NCI-H226 (cell line): ENCODE data around the gene PACS1.
"Not testable (repeated sequence)": the region's sequence is repeated elsewhere in the genome, so short reads cannot be mapped to it uniquely, and the experiment has no call there.

Experiments
- DNase-seq: peaks from one replicate; pipeline ENCODE4 v3.0.0-alpha.2; 2015

The PACS1 gene

GRCh38 chr11:66077927-66078326 is 7.9 kb downstream of the PACS1 start:
- no peak for DNase-seq

GRCh38 chr11:66078949-66079348 is 8.9 kb downstream of the PACS1 start:
- DNase-seq, result not testable (repeated sequence)

DNA sequence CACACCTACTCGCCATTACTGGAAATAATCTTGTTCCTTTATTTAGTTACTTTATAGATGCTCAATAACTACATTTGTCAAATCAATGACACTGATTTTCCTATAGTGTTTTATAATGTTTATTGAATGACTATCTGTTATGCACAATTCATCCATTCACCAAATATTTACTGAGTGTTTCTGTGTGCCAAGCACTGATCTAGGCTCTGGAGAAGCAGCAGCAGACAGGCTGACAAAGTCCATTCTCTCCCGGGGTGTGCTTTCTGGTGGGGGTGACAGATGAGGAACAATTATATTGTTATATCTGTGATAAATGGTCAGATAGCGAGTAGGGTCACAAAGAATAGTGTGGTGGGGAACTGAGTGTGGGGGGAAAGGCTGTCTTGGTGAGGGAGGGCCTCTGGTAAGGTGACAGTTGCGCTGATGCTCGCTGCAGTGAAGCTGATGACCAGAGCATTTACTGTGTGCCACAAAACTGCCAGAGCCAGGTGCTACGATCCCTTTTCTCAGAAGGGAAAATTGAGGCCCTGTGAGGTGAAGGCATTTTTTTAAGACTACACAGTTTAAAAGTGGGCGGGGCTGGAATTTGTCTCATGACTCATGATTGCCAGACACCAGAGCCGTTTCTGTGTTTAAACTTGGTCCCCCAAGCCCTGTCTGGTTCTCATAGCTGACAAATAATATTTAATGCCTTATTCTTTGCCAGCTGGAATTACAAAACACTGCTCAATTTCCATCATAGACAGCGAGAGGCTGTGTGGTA is 10.2 kb downstream of the PACS1 start:
- DNase-seq, result peak; percentile 57

DNA sequence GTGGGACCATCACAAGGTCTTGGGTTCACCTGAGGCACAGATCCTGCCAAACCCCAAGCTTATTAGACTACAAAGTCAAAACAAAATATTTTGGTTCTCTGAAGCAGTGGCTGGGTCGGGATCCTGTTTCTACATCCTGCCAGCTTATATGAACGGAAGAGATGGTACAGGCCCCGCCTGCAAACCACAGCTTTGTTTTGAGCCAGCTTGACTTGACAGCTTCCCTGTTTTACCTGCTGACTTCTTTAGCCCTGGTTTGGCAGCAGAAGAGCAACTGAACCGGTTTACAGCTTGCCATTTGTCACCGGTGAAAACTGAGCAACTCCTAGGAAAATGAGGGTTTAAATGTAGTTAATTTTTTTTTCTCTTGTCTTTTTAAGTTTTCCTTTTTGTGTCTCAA is 11.4 kb downstream of the PACS1 start:
- DNase-seq, result peak; percentile 48

DNA sequence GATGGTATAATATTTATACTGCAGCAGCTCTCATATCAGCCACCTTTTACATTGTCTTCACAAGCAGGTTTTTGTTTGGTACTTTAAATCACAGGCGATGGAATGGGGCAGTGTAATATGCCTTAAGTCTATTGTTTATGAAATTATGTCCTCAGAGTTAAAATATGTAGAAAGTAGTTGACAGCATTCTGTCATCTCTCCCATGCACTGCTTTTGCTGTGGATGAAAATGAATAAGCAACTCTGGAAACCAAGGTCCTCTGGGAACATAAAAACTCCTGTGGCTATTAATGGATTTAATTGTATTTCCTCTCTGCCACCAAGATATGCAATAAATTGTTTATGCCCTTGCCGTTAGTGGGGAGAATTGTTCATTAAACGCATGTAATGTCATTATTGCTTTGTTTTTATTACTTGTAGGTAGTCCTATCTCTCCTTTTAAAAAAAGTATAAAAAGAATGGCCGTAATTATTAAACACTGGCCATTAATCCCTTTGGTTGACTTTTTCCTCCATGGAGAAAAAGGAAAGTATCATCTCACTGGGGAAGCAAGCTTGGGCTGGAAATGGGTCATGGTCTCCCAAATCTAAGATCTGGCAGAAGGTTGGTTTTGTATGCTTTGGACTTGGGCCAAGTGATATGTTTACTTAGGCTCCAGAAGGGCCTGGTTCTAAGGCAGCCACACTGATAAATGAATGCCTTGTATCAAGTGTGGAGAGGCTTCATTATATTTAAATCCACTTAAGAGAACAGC is 13.1 kb downstream of the PACS1 start:
- DNase-seq, result no peak

GRCh38 chr11:66083767-66084166 is 13.7 kb downstream of the PACS1 start:
- no peak for DNase-seq

DNA sequence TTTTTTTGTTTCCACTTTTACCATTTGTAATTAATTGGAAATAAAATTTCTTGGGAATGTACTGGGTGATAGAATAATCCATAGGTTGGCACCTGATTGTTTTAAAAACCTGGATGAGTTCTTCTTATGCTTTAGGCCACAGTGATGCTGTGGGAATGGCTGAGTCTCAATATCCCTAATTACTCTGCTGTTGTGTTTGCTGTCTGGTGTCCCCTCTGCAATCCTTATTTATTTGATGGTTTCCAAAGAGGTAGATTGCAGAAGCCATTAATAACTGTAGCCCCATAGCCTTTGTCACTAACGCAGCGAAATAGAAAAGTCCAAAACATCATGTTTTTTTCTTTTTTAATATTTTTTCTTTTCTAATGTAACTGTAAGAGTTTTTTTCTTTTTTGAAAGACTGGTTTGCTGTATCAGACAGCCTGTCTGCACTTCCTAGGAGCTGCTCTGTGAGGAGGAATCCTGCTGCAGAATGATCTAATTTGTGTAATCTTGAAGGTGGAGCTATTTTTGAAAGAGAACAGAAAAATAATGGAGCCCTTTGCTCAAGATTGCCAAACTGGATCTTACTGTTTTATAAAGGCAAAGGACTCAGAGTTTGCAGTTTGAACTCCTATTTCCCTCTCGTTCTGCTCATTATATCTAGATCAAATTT is 14.9 kb downstream of the PACS1 start:
- no peak for DNase-seq

DNA sequence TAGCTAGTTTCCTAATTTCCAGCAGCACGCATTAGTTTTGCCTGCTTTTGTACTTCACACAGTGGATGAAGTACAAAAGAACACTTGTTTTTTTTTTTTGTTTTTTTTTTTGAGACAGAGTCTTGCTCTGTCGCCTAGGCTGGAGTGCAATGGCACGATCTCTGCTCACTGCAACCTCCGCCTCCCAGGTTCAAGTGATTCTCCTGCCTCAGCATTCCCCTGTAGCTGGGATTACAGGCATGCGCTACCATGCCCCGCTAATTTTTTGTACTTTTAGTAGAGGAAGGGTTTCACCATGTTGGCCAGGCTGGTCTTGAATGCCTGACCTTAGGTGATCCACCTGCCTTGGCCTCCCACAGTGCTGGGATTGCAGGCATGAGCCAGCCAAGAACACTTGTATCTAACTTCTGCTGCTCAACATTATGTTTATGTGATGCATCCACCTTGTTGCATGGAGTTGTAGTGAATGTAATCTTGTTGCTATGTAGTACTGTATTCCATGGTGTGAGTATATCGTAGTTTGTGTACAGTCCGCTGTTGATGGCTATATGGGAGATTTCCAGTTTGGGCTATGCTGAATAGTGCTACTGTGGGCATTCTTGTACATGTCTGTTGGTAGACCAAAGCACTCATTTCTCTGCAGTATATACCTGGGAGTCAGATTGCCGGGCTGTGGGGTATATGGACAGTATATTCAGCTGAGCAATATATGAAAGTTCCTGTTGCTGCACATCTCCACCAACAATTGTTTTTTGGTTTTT is 17.3 kb downstream of the PACS1 start:
- no peak for DNase-seq

DNA sequence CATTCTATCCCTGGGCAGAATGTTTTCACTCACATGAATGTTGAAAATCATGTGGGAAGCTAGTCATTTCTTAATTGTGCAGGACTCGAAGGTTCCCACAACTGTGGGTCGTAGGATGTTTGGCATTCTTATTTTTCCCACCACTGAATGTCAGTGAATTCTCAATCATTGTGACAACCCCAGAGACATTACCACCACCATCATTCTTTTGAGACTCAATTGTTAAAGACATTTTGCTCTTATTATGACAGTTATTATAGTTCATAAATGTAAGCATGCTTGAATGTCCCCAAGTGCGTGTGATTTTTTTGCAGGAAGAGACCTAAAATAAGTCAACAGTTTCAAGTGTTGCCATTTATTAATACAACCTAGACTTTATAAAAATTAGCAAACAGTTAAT is 19.0 kb downstream of the PACS1 start:
- no peak for DNase-seq

- no peak for DNase-seq
These were observed 20.2 kb downstream of the PACS1 start for GRCh38 chr11:66090288-66090687.

- DNase-seq, result not testable (repeated sequence)
These were observed 22.1 kb downstream of the PACS1 start for GRCh38 chr11:66092125-66092524.

DNA sequence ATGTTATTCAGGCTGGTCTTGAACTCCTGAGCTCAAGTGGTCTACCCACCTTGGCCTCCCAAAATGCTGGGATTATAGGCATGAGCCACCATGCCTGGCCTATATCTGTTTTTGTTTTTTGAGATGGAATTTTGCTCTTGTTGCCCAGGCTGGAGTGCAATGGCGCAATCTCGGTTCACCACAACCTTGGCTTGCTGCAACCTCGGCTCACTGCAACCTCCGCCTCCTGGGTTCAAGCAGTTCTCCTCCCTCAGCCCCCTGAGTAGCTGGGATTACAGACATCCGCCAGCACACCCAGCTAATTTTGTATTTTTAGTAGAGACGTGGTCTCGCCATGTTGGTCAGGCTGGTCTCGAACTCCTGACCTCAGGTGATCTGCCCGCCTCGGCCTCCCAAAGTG is 29.7 kb downstream of the PACS1 start:
- DNase-seq, result not testable (repeated sequence)

DNA sequence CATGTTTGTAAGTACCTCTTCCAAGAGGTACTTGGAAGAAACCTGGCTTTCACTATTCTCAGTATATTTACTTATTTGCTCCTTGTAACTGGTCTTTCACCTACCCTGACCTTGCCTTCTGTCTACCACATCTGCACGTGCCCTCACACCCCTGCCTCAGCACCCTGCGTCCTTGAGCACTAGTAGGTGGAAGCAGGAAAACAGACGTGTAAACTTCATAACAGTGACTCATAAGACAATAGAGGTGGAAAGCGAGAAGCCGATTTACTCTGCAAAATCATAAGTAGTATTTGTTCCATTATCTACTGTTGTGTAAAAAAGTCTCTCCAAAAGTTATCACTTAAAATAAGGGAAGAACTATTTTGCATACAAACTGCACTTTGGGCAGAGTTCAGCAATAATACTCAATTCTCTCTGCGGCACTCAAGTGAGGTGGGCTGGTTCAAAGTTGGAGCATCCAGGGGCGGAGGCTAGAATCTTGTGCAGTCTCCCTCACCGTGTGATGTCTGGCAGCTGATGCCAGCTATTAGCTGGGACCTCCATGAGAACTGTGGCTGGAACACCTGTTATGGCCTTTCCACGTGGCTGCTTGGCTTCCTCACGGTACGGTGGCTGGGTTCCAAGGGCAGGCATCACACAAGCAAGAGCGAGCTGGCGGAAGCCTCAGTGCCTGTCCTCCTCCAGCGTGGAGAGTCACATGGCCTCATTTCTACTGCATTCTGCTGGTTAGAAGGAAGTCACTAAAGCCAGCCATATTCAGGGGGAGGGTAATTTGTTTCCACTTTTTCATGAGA is 30.4 kb downstream of the PACS1 start:
- no peak for DNase-seq

DNA sequence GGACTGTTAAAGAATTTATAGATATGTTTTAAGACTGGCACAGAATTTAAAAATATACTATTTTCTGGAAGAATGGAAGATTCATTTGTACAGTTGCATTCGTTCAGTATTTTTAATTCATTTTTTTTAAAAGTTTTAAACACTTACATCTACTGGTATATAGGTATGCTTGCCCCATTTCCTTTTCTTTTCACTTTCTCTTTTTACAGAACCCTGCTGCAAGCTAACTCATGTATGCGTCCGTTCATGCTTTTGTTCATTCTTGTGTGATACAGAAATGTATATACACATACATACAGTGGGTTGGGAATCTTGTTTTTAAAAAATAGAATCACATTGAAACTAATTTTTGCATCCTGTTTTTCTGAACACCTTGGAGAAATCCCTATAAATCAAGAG is 31.0 kb downstream of the PACS1 start:
- no peak for DNase-seq

- no peak for DNase-seq
These were observed 34.1 kb downstream of the PACS1 start for GRCh38 chr11:66104057-66104638.

DNA sequence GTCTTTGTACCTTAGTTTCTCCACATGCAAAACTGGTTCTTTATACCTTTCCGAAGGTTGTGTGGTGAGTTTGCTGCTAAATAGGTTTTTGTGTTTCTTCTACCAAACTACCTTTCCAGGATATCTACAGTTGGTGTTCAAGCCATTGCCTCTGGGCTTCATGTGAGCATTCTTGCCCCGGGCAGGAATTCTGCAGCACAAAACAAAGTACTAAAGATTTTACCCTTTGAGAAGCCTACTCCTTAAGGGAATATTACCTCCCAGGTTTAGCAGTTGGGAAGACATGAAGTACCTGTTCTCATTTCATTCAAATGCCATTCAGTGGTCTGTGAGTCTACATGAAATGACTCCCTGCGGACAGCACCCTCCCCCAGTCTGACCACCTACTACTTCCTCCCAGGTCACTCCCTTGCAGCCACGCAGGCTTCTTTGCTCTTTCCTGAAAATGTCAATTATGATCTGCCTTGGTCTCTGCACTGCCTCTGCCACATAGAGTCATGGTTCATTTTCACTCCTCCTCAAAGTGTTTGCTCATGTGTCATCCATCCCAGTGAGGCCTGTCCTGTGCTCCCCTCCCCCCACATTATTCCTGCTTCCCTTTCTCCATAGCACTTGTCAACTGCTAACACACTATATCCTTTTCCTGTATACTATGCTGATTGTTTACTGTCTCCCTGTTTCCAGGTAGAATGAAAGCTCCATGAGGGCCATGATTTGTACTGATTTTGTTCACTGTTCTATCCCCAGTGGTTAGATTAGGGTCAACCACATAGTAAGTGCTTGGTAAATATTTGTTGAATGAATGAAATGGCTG is 36.9 kb downstream of the PACS1 start:
- DNase-seq, result peak; percentile 66

GRCh38 chr11:66107600-66108510 is 37.8 kb downstream of the PACS1 start:
- DNase-seq, result no peak

DNA sequence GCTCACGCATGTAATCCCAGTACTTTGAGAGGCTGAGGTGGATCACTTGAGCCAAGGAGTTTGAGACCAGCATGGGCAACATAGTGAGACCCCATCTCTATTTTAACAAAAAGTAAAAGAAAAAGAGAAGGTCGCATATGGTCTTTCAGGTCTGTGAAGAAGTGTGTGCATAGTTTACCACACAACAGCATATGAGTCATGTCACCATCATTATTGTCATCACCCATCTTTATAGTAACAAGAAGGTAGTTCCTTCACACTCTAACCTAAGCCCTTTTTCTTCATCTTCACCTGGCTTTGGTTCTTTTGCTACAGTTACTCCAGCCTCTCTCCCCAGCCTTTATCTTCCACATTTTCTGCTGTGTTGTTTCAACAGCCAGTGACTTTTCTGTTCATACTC is 39.2 kb downstream of the PACS1 start:
- DNase-seq, result no peak

DNA sequence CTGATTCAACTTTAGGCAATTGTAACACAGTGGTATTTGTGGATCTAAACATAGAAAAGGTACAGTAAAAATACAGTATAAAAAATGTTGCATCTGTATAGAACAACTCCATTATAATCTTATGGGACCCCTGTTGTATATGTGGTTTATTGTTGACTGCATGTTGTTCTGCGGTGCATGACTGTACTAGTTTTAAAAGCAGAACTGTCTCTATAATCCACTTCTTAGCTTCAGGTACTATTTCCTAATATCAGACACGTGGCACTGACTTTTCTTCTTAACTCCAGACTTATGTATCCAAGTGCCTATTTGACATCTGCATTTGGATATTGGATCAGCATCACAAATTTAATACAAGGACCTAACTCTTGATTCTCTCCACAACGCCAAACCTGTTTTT is 41.1 kb downstream of the PACS1 start:
- DNase-seq, result no peak

DNA sequence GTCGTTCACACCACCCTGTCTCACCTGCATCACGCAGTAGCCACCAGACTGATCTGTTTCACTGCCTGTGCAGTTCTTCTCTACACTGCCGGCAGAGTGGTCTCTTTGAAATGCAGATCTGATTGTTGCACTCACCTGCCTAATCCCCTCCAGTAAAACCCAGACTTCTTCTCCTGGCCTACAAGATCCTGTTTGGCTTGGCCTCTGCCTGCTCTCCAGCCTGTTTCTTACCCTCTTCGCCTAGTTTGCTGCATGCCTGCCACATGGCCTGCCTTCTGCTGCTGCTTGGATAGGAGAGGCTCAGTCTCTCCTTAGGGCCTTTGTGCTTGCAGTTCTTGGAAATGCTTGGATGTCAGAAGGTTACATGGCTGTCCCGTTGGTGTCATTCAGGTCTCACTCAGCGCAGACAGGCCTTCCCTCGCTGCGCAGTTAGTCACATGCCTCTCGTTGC is 42.0 kb downstream of the PACS1 start:
- DNase-seq, result no peak
